DMS114 treated with DMSO at 0.1 percent for 48 hours (cell line): ENCODE results near the gene SMAD7.

Source experiments
- DNase-seq: peaks from one replicate; lab custom pipeline; 2025; ENCODE audit not compliant: unreplicated experiment; lab: John Stamatoyannopoulos, UW

SMAD7 gene

GRCh38 chr18:48898521-48898920 is 52.2 kb downstream of the SMAD7 start:
- DNase-seq: no peak

GRCh38 chr18:48897531-48897930 is 53.2 kb downstream of the SMAD7 start:
- no peak for DNase-seq

GRCh38 chr18:48896875-48897511 is 53.8 kb downstream of the SMAD7 start:
- no peak for DNase-seq

GRCh38 chr18:48896326-48896874 is 54.4 kb downstream of the SMAD7 start:
- no peak for DNase-seq

GRCh38 chr18:48894799-48895346 is 55.9 kb downstream of the SMAD7 start:
- no peak for DNase-seq

- no peak for DNase-seq
Measured at GRCh38 chr18:48893608-48894600, 56.9 kb downstream of the SMAD7 start.

- no peak for DNase-seq
Measured at GRCh38 chr18:48893061-48893607, 57.6 kb downstream of the SMAD7 start.

- DNase-seq: no peak
Measured at GRCh38 chr18:48892146-48892855, 58.5 kb downstream of the SMAD7 start.

- DNase-seq: no peak
Measured at GRCh38 chr18:48891721-48892120, 59.0 kb downstream of the SMAD7 start.

- no peak for DNase-seq
Measured at GRCh38 chr18:48889981-48890762, 60.6 kb downstream of the SMAD7 start.

- no peak for DNase-seq
Measured at GRCh38 chr18:48889115-48889941, 61.4 kb downstream of the SMAD7 start.

GRCh38 chr18:48888773-48889080 is 62.0 kb downstream of the SMAD7 start:
- DNase-seq: no peak

GRCh38 chr18:48887905-48888772 is 62.6 kb downstream of the SMAD7 start:
- DNase-seq: no peak

GRCh38 chr18:48887294-48887904 is 63.4 kb downstream of the SMAD7 start:
- DNase-seq: no peak

- no peak for DNase-seq
Measured at GRCh38 chr18:48886520-48887293, 64.1 kb downstream of the SMAD7 start.

GRCh38 chr18:48885924-48886400 is 64.8 kb downstream of the SMAD7 start:
- DNase-seq: no peak
